NCI-H446 (cell line): ENCODE data around the gene CHST15.
"Not testable (repeated sequence)": the region's sequence is repeated elsewhere in the genome, so short reads cannot be mapped to it uniquely, and the experiment has no call there.

Experiments
- DNase-seq, 2 experiments: peaks; one replicate each; lab custom pipeline; 2025; lab: John Stamatoyannopoulos, UW

The CHST15 gene

DNA sequence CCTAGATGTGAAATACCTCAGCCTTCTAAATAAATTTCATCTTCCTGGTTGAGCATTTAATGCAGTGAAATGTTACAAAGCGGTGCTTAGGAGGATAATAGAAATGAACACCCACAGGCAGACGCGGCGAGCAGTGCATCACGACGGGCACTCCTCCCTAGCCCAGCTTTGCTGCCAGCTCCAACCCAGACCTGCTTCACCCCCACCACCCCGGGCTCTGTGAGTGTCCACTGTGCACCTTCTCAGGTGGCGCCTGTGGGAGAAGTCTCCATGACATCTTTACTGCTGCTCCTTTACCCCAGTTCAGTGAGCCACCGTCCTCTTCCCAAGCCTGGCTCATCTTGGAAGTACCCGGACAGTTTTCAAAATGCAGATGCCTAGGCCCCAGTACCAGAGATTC lies 5.2 kb upstream of the CHST15 start:
- DNase-seq: no peak

DNA sequence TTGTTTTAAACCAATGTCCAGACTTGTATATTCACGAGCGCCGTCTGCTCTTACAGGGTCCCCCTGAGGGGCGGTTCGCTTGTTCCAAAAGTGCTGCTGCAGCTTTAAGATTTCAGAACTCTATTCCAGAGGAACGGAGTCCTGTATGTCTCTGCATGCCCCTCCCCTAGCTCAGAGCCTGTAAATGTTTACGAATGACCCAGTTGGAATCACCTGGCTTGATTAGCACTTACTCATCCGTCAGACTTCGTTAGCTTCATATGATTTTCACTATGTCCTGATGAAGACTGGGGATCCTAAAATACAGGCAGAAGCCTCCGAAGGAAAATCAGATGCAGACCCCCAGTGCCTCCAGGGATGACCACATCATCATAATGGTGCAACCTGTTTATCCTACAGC lies 4.5 kb upstream of the CHST15 start:
- no peak for DNase-seq

DNA sequence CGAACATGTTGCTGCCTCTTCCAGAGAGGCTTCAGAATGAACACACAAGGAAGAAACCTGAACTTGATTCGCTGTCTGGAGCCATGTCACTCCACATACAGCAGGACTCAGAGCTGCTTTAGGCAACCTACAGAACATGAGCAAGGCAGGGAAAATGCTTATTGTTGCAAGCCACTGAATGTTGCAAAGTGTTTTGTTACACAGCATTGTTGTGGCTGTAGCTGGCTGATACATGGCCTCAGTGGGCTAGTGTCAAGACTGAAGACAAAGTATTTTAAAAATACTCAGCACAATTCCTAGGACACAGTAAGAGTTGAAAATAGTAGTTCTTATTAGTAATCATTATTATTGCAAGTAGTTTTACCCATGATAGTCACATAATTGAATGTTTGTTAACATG lies 3.1 kb upstream of the CHST15 start:
- DNase-seq: no peak

DNA sequence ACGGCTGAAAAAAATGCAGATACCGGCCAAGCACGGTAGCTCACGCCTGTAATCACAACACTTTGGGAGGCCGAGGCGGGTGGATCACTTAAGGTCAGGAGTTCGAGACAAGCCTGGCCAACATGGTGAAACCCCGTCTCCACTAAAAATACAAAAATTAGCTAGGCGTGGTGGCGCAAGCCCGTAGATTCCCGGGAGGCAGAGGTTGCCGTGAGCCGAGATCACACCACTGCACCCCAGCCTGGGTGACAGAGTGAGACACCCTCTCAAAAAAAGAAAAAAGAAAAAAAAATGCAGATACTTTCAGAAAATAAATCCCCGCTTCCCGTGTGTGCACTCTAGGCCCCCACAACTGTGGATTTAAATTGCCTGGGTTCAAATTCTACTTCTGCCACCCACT lies 2.4 kb upstream of the CHST15 start:
- not testable (repeated sequence) for DNase-seq

DNA sequence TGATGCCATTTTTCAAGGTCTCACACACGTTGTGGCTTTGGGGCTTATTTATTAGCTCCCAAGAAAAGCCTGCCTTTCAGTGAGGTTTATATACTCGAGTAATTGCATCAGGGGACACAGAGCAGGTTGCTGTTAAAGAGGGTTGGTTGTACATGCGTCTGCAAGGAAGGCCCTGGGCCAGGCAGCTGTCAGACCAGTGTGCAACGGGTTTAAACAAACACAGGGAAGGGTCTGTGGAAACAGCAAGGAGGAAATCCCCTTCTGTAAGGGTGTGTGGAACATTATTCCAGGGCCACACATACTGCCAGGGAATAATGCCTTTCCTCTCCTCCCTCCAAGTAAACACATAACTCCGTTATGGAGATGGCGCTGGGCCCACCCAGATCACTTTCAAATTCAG lies 1.7 kb upstream of the CHST15 start:
- DNase-seq: no peak

DNA sequence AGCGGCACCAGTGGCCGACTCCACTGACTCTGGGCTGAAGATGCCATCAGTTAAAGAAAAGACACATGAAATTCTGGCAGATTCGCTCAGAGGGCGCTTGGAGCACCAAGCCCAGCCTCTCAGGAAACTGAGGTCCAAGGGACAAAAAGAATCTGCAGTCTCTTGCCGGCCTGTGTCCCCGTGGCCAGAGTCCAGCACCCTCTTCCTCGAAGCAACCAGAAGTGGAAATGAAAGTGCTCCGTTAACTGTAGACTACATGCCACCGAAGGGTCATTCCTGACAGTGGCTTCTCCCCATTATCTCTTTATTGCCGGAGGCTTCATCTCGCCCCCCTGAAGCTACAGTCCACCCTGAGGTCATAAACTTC lies 1.0 kb upstream of the CHST15 start:
- DNase-seq: no peak

DNA sequence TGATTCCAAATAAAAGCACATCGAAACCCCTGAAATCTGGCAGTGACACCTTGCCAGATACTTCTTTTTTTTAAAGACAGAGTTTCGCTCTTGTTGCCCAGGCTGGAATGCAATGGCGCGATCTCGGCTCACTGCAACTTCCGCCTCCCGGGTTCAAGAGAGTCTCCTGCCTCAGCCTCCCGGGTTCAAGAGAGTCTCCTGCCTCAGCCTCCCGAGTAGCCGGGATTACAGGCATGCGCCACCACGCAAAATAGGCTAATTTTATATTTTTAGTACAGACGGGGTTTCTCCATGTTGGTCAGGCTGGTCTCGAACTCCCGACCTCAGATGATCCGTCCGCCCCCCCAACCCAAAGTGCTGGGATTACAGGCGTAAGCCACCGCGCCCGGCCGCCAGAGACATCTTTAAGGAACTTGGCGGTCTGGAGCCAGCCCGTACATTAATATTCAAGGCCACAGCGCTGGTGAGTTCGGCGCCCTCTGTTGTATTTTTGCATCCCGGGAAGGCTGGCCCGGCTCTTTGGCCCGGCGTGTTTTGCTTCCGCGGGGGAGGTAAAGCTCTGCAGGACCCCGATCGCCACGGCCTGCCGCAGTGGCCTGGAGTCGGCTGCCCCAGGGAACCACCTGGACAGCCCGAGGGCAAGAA lies 498 bp upstream of the CHST15 start:
- DNase-seq: not testable (repeated sequence)

DNA sequence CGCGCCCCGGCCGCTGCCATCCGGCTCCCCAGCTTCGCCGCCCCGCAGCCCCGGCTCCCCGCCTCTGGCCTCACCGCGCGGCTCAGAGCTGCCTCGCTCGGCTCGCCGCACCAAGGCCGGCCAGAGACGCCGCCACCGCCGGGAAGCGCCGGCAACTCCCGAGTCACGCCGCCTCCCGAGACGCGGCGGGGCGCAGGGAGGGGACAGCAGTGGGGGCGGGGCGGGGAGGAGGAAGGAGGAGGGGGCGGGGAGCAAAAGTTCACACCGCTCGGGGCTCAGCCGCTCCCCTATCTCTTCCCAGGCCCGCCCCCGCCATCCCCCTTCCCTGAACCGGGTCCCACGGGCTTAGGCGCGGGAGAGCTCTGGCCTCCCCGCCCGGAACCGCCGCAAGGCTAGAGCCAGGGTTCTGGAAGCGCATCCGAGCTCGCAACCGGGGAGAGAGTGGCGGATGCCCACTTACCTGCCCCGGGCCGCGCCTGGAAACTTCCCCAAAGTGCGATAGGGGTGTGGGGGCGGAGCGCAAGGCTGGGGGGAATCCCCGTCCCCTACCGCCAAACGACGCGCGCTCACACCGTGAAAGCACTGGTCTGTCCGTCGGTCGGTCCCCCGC lies 1.0 kb downstream of the CHST15 start:
- DNase-seq: no peak

DNA sequence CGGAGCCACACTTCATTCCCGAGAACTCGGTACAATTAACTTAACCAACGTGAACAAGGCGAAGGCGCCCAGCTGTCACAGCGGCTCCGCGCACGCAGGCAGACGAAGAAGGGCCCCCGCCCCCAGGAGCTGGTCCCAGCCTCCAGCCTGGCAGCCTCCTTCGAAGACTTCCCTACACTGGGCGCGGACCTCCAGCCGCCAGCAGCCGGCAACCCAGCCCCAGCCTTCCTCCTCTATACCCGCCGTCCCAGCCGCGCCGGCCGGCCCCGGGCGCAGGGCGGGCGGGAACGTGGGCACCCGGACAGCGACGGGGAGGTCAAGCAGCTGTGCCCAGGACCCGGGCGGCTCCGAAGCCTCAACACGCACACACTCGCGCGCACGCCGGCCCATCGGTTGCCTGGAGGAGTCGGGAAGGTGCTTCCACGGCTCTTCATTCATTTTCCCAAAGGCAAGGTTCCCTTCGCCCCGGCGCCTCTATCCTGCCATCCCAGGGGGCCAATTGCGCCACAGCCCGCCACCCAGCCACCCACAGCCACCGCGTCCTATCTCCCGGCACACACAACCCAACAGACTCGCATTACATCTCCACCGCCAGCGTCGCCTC lies 1.6 kb downstream of the CHST15 start:
- no peak for DNase-seq

DNA sequence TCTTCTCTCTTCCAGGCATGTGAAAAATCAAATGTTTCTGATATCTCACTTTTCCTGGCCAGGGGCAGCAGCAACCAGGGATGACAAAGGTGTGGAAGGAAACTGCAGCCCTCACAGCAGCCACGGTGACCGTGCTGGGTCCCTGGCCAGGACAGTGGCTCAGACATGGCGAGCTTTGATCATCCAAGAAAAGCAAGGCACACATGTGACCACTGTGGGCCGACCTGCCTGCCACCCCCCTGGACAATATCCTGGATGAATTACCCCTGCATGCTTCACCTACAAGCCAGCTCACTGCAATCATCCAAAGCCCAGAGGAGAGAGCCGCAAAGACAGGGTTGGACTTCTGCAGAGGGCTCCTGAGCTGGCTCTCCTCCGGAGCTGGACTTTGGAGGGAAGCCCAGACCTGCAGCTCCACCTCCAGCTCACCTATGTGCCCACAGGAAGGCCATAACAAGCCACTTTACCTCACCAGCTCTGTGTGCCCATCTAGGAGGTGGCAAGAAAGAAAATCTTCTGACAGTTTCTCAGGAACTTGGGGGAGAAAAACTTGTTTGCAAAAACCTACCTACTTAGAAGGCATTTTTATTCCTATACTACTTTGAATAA lies 2.7 kb downstream of the CHST15 start:
- no peak for DNase-seq

DNA sequence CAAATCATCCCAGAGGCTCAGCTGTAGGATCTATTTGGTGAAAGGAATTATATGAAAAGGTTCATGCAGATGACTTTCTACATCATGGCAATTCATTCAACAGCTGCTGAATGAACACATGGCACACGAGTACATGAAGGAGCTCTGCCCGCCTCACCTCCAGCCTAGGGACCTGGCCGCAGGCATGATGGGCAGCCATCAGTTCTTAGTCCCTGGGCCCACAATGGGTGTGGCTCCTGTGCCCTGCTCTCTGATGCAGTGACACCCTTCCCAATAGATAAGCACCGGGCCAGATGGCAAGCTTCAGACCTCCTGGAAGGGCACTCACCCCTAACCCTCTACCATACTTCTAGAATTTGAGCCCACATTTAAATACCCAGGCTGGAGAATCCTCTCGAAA lies 3.5 kb downstream of the CHST15 start:
- DNase-seq: no peak

DNA sequence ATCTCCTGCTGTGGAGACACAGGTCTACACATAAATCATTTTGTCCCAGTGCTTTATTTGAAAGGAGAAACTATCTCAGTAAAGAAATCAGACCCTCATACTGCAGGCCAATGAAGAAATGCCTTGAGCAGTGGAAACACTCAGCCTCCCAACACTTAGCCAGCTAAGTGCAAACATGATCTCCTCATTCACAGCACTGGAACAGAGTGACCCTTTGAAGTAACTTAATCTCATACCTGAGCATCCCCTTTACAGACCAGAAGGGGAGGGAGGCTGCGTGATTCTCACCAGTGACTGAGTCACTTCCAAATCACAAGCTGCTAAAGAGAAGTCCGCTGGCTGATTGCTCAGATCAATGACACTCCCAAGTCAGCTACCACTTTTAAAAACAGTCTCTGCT lies 4.5 kb downstream of the CHST15 start:
- no peak for DNase-seq

DNA sequence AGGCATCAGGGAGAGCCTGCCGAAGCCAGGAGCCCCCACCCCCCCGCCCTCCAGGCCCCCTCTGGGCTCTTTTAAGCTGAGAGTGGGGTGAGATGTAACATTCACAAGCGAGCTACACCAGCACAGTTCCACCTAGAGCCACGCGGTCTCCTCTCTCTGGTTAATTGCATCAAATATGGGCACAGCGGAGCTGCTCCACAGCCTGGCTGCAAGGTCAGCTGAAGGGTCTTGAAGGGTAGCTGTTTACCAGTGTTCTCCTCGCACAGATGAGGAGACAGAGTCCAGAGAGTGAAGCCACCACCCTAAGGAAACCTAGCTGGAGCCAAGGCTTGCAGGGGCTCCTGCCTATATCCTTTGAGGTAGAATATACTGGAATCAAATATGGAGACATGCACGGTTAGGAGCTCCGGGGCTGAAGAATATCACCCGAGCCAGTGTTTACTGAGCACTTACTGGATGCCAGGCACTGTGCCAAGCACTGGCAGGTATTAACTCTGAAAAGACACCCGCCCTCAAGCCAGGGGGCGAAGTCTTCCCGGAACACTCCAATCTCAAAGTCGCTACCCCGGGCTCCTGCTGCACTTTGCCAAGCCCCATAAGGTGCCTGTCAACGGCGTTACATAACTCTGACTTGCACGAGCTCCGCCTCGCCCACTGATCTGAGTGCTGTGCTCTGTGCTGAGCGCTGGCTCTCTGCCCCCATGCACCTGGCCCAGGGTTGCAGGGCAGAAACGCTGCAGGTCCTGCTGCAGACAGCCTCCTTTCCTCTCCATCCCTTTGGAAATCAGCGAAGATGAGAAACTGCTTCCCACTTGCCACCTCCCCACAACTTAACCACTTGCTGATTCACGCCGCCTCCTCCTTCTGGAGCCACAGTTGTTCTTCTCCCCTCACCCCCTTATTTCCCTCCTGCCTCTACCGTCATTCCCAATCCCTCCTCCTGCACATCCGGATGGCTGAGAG lies 5.4 kb downstream of the CHST15 start:
- DNase-seq: no peak

DNA sequence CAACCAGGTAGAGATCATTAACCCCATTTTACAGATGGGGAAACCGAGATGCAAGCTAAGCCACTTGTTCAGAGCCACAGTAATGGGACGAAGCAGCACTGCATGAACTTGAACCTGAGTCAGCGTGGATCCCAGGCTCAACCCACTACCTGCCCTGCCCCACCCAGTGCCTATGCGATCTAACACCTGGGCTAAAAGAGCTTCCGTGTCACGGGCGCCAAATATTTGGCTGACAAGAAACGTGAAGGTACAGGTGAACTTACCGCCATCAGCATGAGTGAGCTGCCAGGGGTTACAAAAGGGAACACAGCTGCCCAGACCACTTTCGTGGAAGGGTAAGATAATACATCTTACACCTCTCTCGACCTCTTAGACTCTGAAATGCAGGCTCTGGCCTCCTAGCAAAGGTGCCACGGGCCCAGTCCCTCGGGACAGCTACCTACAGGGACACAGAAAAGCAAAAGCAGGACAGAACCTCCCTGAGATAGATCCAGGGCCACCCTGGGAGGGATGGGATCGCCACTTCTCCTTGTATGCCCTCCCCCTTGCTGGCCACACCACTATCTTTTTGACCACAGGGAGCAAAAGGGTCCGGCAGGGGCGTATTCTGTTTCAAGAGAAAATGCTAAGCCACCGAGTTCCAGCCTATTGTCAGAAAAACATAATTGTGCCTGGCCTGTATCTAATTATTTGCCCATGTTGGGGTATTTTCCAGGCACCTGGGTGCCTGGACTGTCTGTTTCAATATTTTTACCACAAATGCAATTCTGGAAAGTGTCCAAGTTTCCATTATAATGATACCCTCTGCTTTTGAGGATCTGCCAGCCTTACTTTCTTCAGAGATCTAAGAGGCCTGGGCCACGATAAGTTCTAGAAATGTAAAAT lies 6.4 kb downstream of the CHST15 start:
- no peak for DNase-seq

DNA sequence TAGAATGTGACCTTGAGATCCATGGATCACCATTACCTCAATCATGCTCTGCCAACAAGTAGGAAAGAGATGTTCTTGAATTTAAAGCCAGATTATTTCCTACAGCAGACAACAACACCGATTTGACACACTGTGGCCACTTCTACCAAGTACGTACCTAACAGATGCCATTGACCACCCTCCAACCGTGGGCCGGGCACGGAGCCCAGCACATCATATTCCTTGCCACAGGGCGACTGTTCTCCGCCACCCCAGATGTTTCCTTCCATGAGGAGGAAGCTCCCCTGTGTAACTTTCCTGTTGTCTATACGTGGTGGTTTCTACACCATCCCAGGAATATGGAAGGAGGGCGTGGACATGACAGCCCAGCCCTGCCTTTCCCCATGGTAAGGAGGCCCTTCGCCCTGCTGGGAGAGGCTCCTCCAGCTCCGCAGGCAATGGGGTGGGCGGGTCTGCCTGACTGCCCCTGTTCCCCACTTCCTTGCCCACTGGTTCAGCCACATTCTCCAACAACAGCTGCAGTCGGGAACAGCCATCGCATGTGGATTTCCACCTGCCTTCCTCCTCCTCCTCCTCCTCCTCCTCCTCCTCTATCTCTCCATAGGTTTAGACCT lies 7.2 kb downstream of the CHST15 start:
- DNase-seq: no peak

DNA sequence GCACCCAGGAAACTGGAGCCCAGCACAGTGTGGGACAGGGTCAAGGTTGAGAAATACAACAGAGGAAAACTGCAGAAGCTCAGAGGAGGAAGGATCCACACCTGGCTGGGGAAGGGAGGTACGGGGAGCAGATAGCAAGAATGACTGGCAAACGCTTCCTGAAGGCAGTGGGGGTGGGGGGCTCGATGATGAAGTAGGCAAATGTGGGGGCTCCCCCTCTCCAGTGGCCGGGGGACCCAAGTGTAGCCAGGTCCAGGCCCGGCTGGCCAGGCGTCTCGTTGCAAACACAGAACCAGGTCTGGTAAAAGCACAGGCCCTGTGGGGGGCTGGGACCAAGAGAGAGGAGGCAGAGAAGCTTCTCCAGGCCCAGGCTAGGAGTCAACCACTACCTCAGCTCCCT lies 7.7 kb downstream of the CHST15 start:
- no peak for DNase-seq

DNA sequence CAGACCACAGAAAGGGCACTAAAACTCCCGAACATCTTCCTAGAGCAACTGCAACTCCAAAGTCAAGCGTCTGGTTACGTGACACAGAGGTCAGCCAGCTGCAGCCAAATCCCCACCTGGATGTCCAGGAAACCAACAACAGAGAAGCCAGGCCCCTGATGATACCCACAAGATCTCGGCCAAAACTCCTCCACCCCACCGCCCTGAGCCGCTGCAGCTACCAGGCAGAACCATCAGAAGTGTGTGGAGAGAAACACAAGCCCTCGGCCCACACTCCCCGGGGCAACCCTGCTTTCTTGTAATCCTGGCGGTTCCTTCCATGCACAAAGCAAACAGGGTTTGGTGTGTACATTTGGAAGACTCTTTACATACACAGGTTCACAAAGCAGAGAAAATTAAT lies 8.7 kb downstream of the CHST15 start:
- DNase-seq: no peak

DNA sequence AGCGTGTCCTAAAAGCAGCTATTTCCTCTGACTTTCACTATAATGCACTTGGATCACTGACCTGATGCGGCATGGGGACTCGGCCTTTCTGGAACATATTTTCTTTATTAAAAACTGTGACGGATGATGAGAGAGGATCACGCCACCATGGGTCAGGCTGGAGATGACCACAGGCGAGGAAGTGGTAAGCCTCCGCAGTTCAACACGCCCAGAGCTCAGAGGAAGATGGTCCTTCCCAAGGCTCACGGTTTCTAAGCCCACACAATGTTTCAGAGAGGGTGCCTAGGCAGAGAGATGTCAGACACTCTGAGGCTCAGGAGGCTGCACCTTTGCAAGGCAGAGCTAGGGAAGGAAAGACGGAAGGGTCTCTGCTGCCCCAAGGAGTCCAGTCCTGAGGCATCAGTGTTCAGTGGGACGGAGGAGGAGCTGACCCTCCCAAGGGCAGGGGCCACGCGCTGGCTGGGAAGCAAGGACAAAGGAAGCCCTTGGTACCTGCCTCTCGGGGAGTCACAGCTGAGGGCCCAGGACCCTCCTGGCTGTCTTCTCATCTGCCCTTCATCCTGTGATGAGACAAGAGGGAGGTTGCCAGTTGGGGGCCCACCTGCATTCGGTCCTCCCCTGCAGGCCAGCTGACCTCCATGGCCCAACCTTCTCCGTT lies 9.5 kb downstream of the CHST15 start:
- no peak for DNase-seq

DNA sequence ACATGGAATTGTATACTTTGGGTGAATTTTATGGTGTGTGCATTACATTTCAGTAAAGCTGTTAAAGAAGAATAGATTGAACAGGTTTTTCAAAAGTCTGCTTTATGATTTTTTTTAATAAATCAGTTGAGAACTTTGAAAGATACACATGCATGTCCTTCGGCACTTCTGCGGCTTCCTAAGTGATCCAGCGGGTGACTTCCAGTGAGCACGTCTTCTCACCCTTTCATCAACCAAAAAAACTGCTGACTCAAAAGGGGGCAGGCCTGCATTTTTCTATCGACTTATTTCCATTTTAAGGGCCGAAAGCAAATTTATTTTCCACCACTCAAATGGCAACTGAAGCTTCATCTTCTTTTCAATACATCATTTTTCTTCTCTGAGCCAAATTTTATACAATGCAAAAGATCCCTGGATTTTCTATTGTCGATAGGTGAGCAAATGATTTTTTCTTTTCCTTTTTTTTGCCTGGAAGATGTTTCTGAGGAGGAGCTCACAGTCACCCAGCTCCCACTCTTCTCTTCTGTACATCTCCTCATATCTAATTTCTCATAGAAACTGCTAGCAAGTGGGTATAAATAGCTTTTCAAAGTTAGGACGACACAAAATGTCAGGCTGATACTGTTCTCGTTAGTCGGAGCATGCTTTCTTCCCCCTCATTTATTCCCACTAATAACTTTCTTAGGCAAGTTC lies 10.2 kb downstream of the CHST15 start:
- no peak for DNase-seq

DNA sequence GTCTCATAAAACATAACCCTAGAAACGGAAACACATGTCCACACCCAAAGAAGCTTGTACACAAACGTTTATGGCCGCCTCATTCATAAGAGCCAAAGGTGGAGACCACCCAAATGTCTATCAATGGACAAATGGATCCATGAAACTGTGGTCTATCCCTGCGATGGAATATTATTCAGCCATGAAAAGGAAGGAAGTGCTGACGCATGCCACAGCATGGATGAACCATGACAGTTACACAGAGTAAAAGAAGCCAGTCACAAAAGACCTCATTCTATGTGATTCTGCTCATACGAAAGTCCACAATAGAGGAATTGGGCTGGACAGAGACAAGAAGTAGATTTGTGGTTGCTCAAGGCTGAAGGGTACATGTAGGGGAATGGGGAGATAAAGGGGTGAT lies 10.8 kb downstream of the CHST15 start:
- DNase-seq: no peak
